GM23338 (cell line): Measurements from ENCODE around the gene PLA2G5.

Experiments
- CTCF ChIP-seq, 2 experiments: fragments of 200-600 bp in 1 of 2; sonication (generic) in 1 of 2; conservative IDR thresholded peaks; 2 replicates each; pipeline versions ENCODE4 v1.5.1 to v1.6.1; 2016 to 2017; ENCODE audit warnings: antibody characterized with exemption in 2 of 2, low read depth in 2 of 2, mild to moderate bottlenecking in 2 of 2, moderate library complexity in 1 of 2
- ETS1 ChIP-seq: IDR thresholded peaks from 2 replicates; pipeline ENCODE4 v1.6.1; 2016; ENCODE audit warnings: antibody characterized with exemption
- EZH2 ChIP-seq: fragments of 200-600 bp; sonication (generic); IDR thresholded peaks from one replicate; pipeline ENCODE4 v1.8.0; 2017; ENCODE audit warnings: antibody characterized with exemption, mild to moderate bottlenecking, low read depth; ENCODE audit not compliant: unreplicated experiment
- EZH2phosphoT487 ChIP-seq: fragments of 200-600 bp; sonication (generic); IDR thresholded peaks from one replicate; pipeline ENCODE4 v1.8.1; 2018; ENCODE audit warnings: antibody characterized with exemption; ENCODE audit not compliant: unreplicated experiment
- NANOG ChIP-seq: IDR thresholded peaks from 2 replicates; pipeline ENCODE4 v1.6.1; 2016; ENCODE audit warnings: antibody characterized with exemption, borderline replicate concordance
- POLR2AphosphoS5 ChIP-seq: IDR thresholded peaks from 2 replicates; pipeline ENCODE4 v1.6.1; 2016; ENCODE audit warnings: antibody characterized with exemption, low read depth
- REST ChIP-seq: IDR thresholded peaks from one replicate; pipeline ENCODE4 v1.6.1; 2018; ENCODE audit warnings: antibody characterized with exemption; ENCODE audit not compliant: unreplicated experiment
- STAT1 ChIP-seq: IDR thresholded peaks from one replicate; pipeline ENCODE4 v1.6.1; 2016; ENCODE audit warnings: antibody characterized with exemption; ENCODE audit not compliant: unreplicated experiment
- ZNF331 ChIP-seq: fragments of 250-450 bp; sonication (Bioruptor Pico); IDR thresholded peaks from 2 replicates; pipeline ENCODE4 v1.5.0; 2020; ENCODE audit warnings: low read depth, mild to moderate bottlenecking, moderate library complexity

- no peak for TF ChIP-seq CTCF (conservative IDR thresholded peaks at IDR 0.05; ENCODE audit: low read depth in 2 of 2)
- no peak for TF ChIP-seq REST
- TF ChIP-seq ETS1: no peak
- no peak for TF ChIP-seq EZH2
- no peak for TF ChIP-seq POLR2AphosphoS5
- no peak for TF ChIP-seq ZNF331 (CRISPR knock-in tag)
- no peak for TF ChIP-seq NANOG
- no peak for TF ChIP-seq STAT1
- TF ChIP-seq EZH2phosphoT487: no peak
Measured at GRCh38 chr1:20141001-20141400, 71.0 kb downstream of the PLA2G5 start.
